Natural killer cell (primary cell): ENCODE measurements around the gene CXCR6. TPM values are rescaled to one million over a fixed set of nuclear protein-coding genes. Genes with fewer than 3 reads are reported as not detected.

ENCODE experiments used
- ATAC-seq, 3 donors: fragments of 150-1000 bp in 2 of 3; fragments of 200-7000 bp in 1 of 3; cut with Tn5 transposase; 1 replicate in 1 of 3; 2 replicates in 2 of 3; pipeline ENCODE4 v1.10.0; 2021; ENCODE audit warnings: mild to moderate bottlenecking in 2 of 3, moderate library complexity in 2 of 3
- DNase-seq, 2 donors: peaks; one replicate each; pipeline versions ENCODE4 v3.0.0 to v3.0.0-alpha.2; 2013 to 2021; ENCODE audit warnings: mixed read lengths in 1 of 2
- H3K27ac ChIP-seq: one replicate; pipeline ENCODE4 v1.5.1; 2013; ENCODE audit warnings: mild to moderate bottlenecking, low read length
- H3K27me3 ChIP-seq: one replicate; pipeline ENCODE4 v1.6.1; 2013; ENCODE audit warnings: low read length; ENCODE audit not compliant: control insufficient read depth, insufficient read depth
- H3K36me3 ChIP-seq: one replicate; pipeline ENCODE4 v1.6.1; 2013; ENCODE audit warnings: low read length; ENCODE audit not compliant: control insufficient read depth, insufficient read depth
- H3K4me1 ChIP-seq: one replicate; pipeline ENCODE4 v1.6.1; 2013; ENCODE audit warnings: low read length; ENCODE audit not compliant: control insufficient read depth, insufficient read depth
- H3K4me3 ChIP-seq: one replicate; pipeline ENCODE4 v1.5.1; 2013; ENCODE audit warnings: low read length
- H3K9me3 ChIP-seq: one replicate; pipeline ENCODE4 v1.6.1; 2013; ENCODE audit warnings: low read length; ENCODE audit not compliant: control insufficient read depth, insufficient read depth
- H3K27ac Mint-ChIP-seq, 2 donors: one replicate each; pipeline ENCODE4 v1.8.0; 2022; ENCODE audit warnings: mild to moderate bottlenecking in 2 of 2, mixed read lengths in 2 of 2, moderate library complexity in 1 of 2
- H3K27me3 Mint-ChIP-seq, 2 donors: one replicate each; pipeline ENCODE4 v1.8.0; 2022; ENCODE audit warnings: low read depth in 2 of 2, mixed read lengths in 2 of 2
- H3K36me3 Mint-ChIP-seq: one replicate; pipeline ENCODE4 v1.8.0; 2022; ENCODE audit warnings: mixed read lengths
- H3K4me1 Mint-ChIP-seq, 2 donors: one replicate each; pipeline ENCODE4 v1.8.0; 2022; ENCODE audit warnings: mixed read lengths in 2 of 2
- H3K4me3 Mint-ChIP-seq: one replicate; pipeline ENCODE4 v1.8.0; 2022; ENCODE audit warnings: mild to moderate bottlenecking, moderate library complexity, mixed read lengths
- H3K9me3 Mint-ChIP-seq, 2 donors: one replicate each; pipeline ENCODE4 v1.8.0; 2022; ENCODE audit warnings: mixed read lengths in 2 of 2
- CTCF ChIP-seq: fragments of 200-600 bp; IDR thresholded peaks from one replicate; pipeline ENCODE4 v1.8.0; 2022; ENCODE audit warnings: antibody characterized with exemption
- WGBS: methylation state at CpG from one replicate; pipeline ENCODE4 v1.1.7; 2013; ENCODE audit warnings: missing lambda C conversion rate; ENCODE audit not compliant: insufficient coverage; 5-methylcytosine and 5-hydroxymethylcytosine counted together
- intact Hi-C: fragments of 100-400 bp; cut with micrococcal nuclease; formaldehyde crosslinking; loops from one replicate; pipeline ENCODE4 v1.14.2; 2022
- total RNA-seq, 4 donors: library from RNA; stranded (reverse); fragments of 120-200 nt in 1 of 4; gene quantifications; one replicate each; pipeline versions ENCODE4 v1.2.3 to v1.2.4, GENCODE V29; 2013 to 2022

The CXCR6 gene
- total RNA-seq, 3 donors from 2014 or later (not counting 1 experiment from before 2014, with no cell fraction given), result 0.95 to 2.1 (median 1.7) TPM

GRCh38 chr3:45896956-45897355, 46.3 kb upstream of the CXCR6 start:
- no peak for TF ChIP-seq CTCF
- DNase-seq (no peak), ATAC-seq (no peak)
- peaks cover 0 to 13% of the 10 kb centered on the region in 2 donors for H3K27me3 Mint-ChIP-seq
- H3K27me3 ChIP-seq, result no peaks in the 10 kb centered on the region
- WGBS, result 95% methylated on average over 2 of the region's 3 CpGs
- H3K4me1 ChIP-seq, result peaks cover 2% of the 10 kb centered on the region
- no peaks in the 10 kb centered on the region for H3K9me3 Mint-ChIP-seq
- H3K4me1 Mint-ChIP-seq, result peaks cover 37 to 61% of the 10 kb centered on the region in 2 donors
- H3K27ac Mint-ChIP-seq, result no peak overlapping the region
- H3K36me3 ChIP-seq, result no peaks in the 10 kb centered on the region
- H3K27ac ChIP-seq, result no peak overlapping the region
- H3K4me3 Mint-ChIP-seq, result no peak overlapping the region
- H3K4me3 ChIP-seq, result no peak overlapping the region
- intact Hi-C loops, result no loop called here
- no peaks in the 10 kb centered on the region for H3K9me3 ChIP-seq
- no peaks in the 10 kb centered on the region for H3K36me3 Mint-ChIP-seq

DNA sequence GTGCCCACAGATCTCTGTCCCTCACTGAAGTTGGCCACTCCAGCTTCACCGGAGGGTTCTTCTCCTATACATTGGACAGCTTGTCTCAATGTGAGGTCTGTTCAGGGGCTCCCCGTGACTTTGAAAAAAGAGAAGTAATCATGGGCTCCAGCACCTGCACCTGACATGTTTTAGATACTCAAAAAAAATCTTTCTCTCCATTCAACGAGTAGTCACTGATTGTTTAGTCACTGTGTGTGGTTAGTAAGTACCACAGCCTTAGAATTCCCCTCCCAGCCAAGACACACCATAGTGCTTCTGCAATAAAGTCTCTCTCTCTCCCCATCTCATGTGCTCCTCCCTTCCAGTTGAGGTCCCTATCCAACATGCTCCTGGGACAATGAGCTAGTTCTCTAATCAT, 38.3 kb upstream of the CXCR6 start:
- Histone ChIP-seq H3K36me3 (no peaks in the 10 kb centered on the region), H3K9me3 (no peaks in the 10 kb centered on the region), H3K27me3 (no peaks in the 10 kb centered on the region), H3K4me1 (peaks cover 34% of the 10 kb centered on the region), H3K4me3 (no peak overlapping the region), H3K27ac (no peak overlapping the region)
- DNase-seq, result no peak
- Mint-ChIP-seq H3K36me3 (no peaks in the 10 kb centered on the region), H3K27me3 (no peaks in the 10 kb centered on the region), H3K4me3 (no peak overlapping the region), H3K4me1 (peaks cover 36 to 49% of the 10 kb centered on the region in 2 donors), H3K27ac (peak overlapping the region in 1 of 2 donors; percentile 52), H3K9me3 (no peaks in the 10 kb centered on the region)
- ATAC-seq, result peak in 2 of 3 donors; percentile 52 to 60
- 63% methylated on average over 3 of the region's 3 CpGs for WGBS
- intact Hi-C loops, result no loop called here
- TF ChIP-seq CTCF, result no peak

DNA sequence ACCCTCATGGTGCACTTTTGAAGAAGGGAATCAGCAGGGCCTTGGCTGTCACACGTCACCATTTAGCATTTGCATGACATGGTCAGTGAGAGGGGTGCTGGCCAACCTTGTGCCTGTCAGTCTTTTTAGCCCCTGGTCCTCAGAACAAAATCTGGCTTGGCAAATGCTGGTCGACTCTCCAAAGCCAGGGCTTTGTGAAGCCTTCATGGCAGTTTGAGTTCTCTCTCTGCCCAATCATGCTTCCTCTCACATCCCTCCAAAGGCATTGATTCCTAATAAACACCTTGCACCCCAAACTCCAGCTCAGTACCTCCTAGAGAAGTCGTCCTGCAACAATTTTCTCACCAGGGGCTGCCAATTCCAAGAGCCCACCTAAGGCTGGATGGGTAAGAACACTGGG, 37.5 kb upstream of the CXCR6 start:
- Histone ChIP-seq H3K4me1 (peaks cover 35% of the 10 kb centered on the region), H3K27ac (no peak overlapping the region), H3K9me3 (no peaks in the 10 kb centered on the region), H3K36me3 (no peaks in the 10 kb centered on the region), H3K27me3 (no peaks in the 10 kb centered on the region), H3K4me3 (no peak overlapping the region)
- Mint-ChIP-seq H3K4me3 (no peak overlapping the region), H3K4me1 (peaks cover 44 to 51% of the 10 kb centered on the region in 2 donors), H3K27ac (no peak overlapping the region), H3K27me3 (no peaks in the 10 kb centered on the region), H3K36me3 (no peaks in the 10 kb centered on the region), H3K9me3 (no peaks in the 10 kb centered on the region)
- ATAC-seq (no peak), DNase-seq (no peak)
- 96% methylated on average over 3 of the region's 3 CpGs for WGBS
- no peak for TF ChIP-seq CTCF
- intact Hi-C loops, result no loop called here

DNA sequence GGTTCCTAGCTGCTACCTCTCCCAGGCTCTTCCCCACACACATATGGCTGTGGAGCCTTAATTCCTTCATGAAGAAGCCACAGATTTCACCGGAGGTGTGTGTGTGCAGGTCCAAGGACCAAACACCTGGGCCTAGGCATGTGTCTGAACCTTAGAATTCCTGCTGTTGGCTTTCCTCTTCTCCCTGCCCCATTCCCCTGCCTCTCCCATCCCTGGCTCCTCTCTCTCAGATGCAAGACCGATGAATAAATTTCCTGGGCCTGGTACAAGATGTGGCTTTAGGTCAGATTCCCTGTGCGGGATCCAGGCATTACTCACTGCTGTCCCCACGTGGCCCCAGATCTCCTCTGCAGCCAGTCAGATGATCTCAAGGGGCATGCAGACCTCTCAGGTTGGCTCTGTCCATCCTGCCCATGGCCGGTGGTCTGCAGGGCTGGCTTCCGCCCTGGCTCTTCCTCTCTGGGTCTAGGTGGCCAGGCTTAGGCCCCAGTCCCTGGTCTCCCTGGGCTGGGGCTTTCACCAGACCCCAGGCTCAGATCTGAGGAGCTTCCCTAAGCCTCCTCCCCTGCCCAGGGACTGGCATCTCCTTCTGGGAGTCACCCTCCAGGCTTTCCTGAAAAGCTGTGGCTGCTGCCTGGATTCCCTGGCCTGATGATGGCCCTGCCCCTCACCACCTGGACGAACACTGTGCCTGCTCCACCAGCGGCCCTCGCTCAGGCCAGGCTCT, 36.4 kb upstream of the CXCR6 start:
- WGBS, result 84% methylated on average over 9 of the region's 9 CpGs
- Mint-ChIP-seq H3K4me3 (no peak overlapping the region), H3K9me3 (no peaks in the 10 kb centered on the region), H3K4me1 (peaks cover 51 to 58% of the 10 kb centered on the region in 2 donors), H3K36me3 (no peaks in the 10 kb centered on the region), H3K27ac (peak overlapping the region in 1 of 2 donors; percentile 79), H3K27me3 (no peaks in the 10 kb centered on the region)
- H3K4me3 ChIP-seq, result no peak overlapping the region
- no peak for TF ChIP-seq CTCF
- intact Hi-C loops, result no loop called here
- ATAC-seq, result no peak
- no peaks in the 10 kb centered on the region for H3K27me3 ChIP-seq
- no peak for DNase-seq
- H3K36me3 ChIP-seq, result no peaks in the 10 kb centered on the region
- H3K4me1 ChIP-seq, result peaks cover 45% of the 10 kb centered on the region
- no peak overlapping the region for H3K27ac ChIP-seq
- H3K9me3 ChIP-seq, result no peaks in the 10 kb centered on the region
